Erythroblast (primary cell): ENCODE measurements around the gene CDC25A.

Experiments
- DNase-seq, 2 experiments: peaks; one replicate each; lab custom pipeline; 2025; lab: John Stamatoyannopoulos, UW
- GATA1 ChIP-seq: IDR thresholded peaks from 2 replicates; pipeline ENCODE4 v1.6.1; 2011; ENCODE audit warnings: low read depth, mild to moderate bottlenecking, control low read depth, low read length, moderate library complexity
- POLR2A ChIP-seq: IDR thresholded peaks from 2 replicates; pipeline ENCODE4 v1.6.1; 2011; ENCODE audit warnings: mild to moderate bottlenecking, low read length

The CDC25A gene

DNA sequence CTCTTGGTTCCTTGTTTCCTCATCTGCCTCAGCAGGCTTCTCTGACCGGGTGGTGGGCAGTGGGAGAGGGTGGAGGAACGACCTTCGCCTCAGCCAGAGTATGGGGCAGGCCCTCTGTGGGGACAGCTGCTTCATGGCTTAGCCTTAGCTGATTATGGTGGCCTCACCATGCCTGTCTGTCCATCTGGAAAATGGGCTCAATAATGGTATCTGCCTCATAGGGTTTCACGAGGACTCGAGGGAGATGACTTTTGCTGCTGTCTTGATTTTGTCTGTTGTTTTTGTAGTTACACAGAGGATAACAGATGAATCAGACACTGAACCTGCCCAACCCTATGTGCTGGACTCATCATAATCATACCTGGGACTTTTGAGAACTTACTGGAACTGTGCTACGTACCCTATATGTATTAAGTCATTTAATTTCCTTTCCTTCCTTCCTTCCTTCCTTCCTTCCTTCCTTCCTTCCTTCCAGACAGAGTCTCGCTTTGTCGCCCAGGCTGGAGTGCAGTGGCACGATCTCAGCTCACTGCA lies 46.5 kb downstream of the CDC25A start:
- DNase-seq: no peak
- TF ChIP-seq GATA1 (no peak), POLR2A (no peak)

DNA sequence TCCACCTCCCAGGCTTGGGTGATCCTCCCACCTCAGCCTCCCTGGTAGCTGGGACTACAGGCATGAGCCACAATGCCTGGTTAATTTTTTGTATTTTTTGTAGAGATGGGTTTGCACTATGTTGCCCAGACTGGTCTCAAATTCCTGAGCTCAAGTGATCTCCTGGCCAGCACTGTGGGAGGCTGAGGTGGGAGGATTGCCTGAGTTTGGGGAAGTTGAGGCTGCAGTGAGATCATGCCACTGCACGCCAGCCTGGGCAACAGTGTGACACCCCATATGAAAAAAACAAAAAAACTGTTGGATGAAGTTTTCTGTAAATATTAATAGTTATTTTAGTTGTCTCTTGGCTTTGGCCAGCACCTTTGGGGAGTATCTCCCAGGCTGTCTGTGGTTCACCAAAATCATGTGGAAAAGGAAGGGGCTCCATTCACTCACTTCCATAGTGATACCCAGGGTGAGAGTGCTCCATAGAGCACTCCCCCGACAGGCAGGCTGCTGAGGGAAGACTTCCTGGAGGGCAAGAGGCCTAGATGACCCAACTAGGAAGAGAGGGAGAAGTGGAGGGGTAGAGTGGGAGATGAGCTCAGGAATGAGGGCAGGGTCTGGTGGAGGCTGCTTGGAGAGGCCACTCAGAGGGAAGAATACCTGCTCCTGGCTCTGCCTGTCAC lies 47.1 kb downstream of the CDC25A start:
- DNase-seq: no peak
- no peak for TF ChIP-seq POLR2A
- no peak for TF ChIP-seq GATA1

DNA sequence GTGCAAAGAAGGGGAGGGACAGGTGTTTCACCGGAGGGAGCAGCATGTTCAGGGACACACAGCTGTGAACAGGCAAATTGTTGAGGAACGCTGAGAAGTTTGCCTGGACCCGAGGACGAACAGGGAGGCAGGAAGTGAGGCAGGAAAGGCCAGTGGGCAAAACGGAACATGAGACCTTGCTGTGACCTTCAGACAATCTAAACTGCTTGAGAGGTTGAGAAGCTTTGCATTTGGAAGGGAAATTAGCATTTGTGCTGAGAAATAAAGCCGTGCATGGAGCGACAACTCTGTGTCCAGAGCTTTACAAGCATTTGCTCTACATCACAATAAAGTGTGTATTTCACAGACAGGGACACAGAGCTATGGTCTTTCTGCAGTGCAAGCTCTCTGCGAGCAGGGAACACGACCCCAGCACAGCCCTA lies 47.9 kb downstream of the CDC25A start:
- no peak for TF ChIP-seq POLR2A
- TF ChIP-seq GATA1: no peak
- DNase-seq: no peak

DNA sequence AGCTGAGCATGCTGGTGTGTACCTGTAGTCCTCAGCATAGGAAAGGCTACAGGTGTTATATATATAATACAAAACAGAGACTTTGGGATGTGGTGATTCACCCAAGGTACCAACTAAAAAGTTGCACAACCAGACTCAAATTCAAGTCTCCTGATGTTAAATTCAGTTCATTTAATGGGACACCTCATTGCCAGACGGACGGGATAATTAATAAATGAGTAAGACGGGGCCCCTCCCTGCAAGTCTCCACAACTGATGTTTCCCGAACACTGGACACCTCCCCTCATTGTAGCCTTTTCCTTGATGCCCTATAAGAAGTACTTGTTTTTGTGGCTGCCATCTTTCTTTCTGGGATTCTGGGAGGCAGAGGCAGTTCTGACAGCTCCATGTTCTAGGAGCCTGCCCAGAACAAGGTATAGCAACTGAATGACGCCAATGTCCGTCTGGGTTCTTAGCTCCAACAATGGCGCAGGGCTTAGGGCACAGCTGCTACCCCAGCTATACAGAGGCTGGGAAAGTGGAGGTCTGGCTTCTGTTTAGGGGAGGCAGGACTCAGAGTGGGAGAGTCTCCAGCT lies 50.7 kb downstream of the CDC25A start:
- TF ChIP-seq GATA1 (no peak), POLR2A (no peak)
- DNase-seq: no peak

DNA sequence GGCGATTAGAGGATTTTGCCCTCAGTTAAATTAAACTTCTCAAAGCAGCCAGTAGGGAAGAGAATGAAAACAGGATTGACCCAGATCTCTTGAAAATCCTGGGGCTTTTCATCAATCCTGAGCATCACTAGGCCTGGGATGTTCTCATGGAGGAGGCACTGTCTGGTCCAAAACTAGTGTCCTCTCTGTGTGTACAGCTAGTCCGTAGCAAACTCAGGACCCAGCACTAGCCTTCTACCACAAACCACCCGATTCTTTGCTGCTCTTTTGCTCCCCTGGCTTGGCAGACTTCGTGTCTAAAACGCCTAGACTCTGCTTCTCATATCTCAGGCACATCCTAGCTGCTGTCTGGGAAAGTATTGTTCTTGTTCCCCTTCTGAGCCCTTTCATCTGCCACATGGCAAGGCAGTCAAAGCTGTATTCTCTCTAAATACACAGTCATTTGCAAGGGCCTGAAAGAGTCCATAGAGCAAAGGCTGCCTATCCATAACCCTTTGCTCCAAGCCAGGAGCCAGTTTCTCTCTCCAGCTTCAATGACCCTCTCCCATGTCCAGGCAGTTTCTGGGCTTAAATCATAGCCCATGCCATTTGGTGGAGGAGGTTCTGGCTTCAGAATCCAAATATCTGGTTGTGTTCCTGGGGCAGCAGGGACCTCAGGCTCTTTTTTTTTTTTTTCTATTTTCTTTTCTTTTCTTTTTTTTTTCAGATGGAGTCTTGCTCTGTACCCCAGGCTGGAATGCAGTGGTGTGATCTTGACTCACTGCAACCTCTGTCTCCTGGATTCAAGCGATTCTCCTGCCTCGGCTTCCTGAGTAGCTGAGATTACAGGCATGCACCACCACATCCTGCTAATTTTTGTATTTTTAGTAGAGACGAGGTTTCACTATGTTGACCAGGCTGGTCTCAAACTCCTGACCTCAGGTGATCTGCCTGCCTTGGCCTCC lies 52.4 kb downstream of the CDC25A start:
- DNase-seq: no peak
- TF ChIP-seq POLR2A (no peak), GATA1 (no peak)

DNA sequence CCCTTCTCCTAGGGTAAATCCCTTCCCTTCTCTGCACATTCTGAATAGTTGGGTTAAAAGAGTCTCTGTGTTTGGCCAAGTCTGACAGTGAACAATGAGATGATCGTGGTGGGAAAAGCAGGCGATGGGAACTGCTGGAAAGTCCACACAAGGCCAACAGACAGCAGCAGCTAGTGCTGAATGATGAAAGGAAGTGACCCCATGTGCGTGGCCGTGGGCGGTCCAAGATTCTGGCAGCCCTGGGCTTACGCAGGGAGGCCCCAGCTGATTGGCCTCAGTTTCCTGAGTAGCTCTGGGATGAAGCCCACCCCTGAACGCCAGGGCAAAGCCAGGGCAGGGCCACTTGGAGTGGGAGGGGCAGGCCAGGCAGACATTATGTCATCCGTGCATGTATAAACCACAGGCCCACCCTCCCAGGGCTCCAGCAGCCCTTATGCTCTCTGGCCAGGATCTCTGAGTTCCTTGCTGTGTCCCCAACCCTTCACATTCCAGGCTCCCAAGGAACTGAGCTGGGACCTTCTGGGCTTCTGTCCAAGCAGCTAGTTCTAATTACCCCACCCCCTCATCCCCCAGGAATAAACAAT lies 57.8 kb downstream of the CDC25A start:
- DNase-seq: no peak
- no peak for TF ChIP-seq POLR2A
- no peak for TF ChIP-seq GATA1

DNA sequence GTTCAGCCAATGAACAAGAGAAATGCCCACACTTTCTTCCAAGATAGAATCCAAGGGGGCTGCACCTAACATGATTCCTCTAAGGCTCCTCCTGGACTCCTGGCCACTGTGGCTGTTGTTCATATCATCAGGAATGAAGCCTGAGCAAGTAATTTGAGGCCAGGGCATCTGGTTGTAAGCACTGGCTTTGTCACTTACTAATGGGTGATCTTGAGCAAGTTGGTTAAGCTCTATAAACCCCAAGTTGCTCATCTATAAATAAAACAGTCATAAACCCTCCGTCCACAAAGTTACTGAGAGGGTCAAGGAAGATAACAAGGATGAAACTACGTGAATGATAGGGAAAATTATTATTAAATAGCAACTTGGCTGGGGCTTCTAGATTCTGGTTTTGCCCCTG lies 58.3 kb downstream of the CDC25A start:
- TF ChIP-seq POLR2A: no peak
- no peak for TF ChIP-seq GATA1
- no peak for DNase-seq

DNA sequence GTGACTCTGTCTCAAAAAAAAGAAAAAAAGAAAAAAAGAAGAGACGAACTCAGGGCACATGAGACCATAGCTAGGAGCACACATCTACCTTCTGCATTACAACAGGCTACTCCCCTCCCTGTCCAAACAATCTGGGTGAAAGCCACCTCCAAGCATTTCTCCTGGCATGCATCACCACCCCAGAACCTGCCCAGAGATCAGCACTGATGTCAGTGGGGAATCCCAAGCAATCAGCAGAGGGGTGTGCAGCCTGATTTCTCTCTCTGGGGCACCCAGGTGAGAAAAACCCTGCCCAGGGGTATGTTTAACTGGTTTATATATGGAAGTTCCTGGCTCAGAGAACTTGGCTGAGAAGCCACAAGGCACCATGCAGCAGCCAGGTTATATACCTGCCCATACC lies 59.4 kb downstream of the CDC25A start:
- TF ChIP-seq GATA1 (no peak), POLR2A (no peak)
- DNase-seq: no peak

DNA sequence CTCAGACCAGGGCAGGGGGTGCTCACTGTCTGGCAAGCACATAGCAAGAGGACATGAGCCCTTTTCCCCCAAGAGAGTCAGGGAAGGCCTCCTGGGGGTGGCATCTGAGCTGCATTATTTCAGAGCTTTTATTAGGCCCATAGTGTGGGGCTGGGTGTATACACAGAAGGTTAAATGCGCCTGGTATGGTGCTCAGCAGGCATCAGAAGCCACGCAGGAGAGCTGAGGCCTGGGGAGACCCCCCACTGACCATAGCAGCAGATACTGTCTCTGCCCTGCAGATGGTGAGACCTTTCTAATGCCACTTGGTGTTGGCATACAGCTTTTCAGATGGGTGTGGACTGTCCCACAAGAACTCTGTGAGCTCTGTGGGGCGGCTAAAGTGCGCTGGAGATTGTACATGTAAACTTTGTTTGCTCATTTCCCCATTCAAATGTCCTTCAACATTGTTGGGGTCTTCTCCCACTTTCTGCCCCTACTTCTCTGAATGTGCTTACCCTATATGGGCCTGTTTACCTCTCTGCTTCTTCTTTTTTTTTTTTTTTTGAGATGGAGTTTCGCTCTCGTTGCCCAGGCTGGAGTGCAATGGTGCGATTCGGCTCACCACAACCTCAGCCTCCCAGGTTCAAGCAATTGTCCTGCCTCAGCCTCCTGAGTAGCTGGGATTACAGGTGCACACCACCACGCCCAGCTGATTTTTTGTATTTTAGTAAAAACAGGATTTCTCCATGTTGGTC lies 62.2 kb downstream of the CDC25A start:
- no peak for DNase-seq
- TF ChIP-seq GATA1 (no peak), POLR2A (no peak)

DNA sequence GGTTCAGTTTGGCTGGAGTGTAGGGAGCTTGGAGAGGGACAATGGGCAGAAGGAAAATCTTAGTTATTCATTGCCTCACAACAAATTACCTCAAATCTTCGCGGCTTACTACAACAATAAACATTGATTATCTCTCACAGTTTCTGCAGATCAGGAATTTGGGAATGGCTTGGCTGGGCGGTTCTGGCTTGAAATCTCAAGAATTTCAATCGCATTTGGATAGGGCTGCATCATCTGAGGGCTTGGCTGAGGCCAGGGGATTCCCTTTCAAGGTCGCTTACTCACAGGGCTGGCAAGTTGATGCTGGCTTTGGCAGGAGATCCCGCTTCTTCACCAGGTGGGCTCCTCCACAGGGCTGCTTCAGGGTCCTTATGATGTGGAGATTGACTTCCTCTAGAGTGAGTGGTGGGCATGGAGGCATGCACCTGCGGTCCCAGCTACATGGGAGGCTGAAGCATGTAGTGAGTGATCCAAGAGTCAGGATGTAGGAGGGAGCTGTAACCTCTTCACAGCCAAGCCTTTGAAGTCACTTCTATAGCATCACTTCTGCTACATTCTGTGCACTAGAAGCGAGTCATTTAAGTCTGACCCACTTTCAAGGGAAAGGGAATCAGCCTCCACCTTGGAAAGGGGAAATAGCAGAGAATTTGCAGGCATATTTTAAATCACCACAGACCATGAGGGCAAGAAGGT lies 63.1 kb downstream of the CDC25A start:
- no peak for DNase-seq
- no peak for TF ChIP-seq POLR2A
- TF ChIP-seq GATA1: no peak

DNA sequence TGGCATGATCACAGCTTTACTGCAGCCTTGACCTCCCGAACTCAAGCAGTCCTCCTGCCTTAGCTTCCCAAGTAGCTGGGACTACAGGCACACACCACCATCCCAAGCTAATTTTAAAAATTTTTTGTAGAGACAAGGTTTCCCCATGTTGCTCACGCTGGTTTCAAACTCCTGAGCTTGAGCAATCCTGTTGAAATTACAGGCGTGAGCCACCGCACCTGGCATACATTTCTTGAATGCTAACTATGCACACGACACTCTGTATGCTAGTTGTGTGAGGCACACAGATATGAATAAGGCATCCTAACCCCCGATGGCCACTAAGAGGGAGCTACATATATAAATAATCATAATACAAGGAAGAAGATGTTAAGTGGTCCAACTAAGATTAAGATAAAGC lies 64.9 kb downstream of the CDC25A start:
- TF ChIP-seq POLR2A (no peak), GATA1 (no peak)
- DNase-seq: no peak

DNA sequence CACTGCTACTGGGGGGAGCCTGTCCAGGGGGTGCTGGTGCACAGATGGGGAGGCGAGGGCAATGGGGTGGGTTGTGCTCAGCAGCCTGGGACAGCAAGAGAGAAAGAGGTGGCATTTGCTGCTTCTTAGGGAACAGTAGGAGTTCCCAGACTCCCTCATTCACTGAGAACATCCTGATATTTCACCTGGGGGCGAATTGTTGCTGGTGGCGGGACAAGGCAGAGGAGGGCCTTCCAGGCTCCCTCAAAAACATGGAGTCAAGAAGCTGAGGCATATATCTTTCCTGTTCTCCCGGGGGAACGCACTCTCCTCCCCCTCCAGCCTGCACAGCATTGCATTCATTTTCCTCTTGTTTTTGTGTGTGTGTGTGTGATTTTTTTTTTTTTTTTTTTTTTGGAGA lies 65.7 kb downstream of the CDC25A start:
- DNase-seq: no peak
- TF ChIP-seq GATA1: no peak
- TF ChIP-seq POLR2A: no peak

DNA sequence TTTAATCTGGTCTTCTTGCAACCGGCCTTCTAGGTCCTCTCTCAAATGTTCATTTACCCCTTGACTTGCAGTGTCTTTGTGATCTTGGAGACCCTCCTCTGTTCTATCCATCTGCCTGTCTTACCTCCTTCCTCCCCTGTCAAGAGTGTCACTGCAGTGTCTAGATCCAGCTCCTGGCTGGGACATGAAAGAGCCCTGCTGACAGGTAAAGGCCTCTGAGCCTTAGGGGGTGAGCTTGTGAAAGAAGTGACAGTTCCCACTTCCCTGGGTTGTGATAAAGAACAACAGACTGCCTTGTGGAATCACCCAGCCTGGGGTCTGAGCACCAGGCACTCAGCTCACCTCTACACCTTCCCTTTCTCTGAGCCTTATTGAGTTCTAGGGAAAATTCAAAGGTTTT lies 68.0 kb downstream of the CDC25A start:
- TF ChIP-seq POLR2A (no peak), GATA1 (no peak)

More for the DNA sequence above, 68.0 kb downstream of the CDC25A start:
- no peak for DNase-seq
